IMR-90 (cell line): ENCODE measurements around the gene NAPSA. TPM values are rescaled to one million over a fixed set of nuclear protein-coding genes. Genes with fewer than 3 reads are reported as not detected.

Source experiments
- ATAC-seq: fragments of 200-7000 bp; cut with Tn5 transposase; 2 replicates; pipeline ENCODE4 v1.9.1; 2020; ENCODE audit warnings: low read depth, mild to moderate bottlenecking, moderate library complexity
- BruUV-seq: library from RNA; stranded (reverse); fragments of 400-500 nt; replicated peaks from 2 replicates; lab custom pipeline; 2021; lab: Mats Ljungman, UMichigan
- CTCF ChIA-PET: fragments of 300-600 bp; formaldehyde crosslinking; extraction: SDS; loops from one replicate; lab custom pipeline; 2021; ENCODE audit warnings: antibody characterized with exemption; lab: Yijun Ruan, JAX
- POLR2A ChIA-PET: fragments of 300-600 bp; sonication (Branson Sonifier 250); formaldehyde crosslinking; loops from one replicate; lab custom pipeline; 2022; ENCODE audit warnings: antibody characterized with exemption; ENCODE audit not compliant: unreplicated experiment; lab: Charles Lee
- DNase-seq: peaks from one replicate; pipeline ENCODE4 v3.0.0; 2013
- H2AFZ ChIP-seq: replicated peaks from 2 replicates; pipeline ENCODE3; 2013; ENCODE audit warnings: low read length, mild to moderate bottlenecking; ENCODE audit not compliant: poor library complexity
- H2AK5ac ChIP-seq: 2 replicates; pipeline ENCODE4 v1.6.1; 2013; ENCODE audit warnings: low read depth, low read length, inconsistent platforms
- H2AK9ac ChIP-seq: replicated peaks from 2 replicates; pipeline ENCODE3; 2013; ENCODE audit warnings: mild to moderate bottlenecking, low read depth, low read length, moderate library complexity; ENCODE audit not compliant: poor library complexity
- H2BK120ac ChIP-seq: 2 replicates; pipeline ENCODE4 v1.6.1; 2013; ENCODE audit warnings: low read depth, low read length, inconsistent platforms
- H2BK15ac ChIP-seq: 3 replicates; pipeline ENCODE4 v1.6.1; 2013; ENCODE audit warnings: low read depth, low read length, inconsistent platforms
- H2BK20ac ChIP-seq: 2 replicates; pipeline ENCODE4 v1.6.1; 2013; ENCODE audit warnings: low read depth, mild to moderate bottlenecking, inconsistent platforms, low read length, moderate library complexity
- H2BK5ac ChIP-seq: 2 replicates; pipeline ENCODE4 v1.6.1; 2013; ENCODE audit warnings: mild to moderate bottlenecking, low read depth, low read length, inconsistent platforms; ENCODE audit not compliant: poor library complexity, severe bottlenecking
- H3K14ac ChIP-seq: replicated peaks from 2 replicates; pipeline ENCODE4 v1.6.1; 2013; ENCODE audit warnings: low read depth, low read length, inconsistent platforms
- H3K18ac ChIP-seq: 2 replicates; pipeline ENCODE4 v1.6.1; 2013; ENCODE audit warnings: low read depth, low read length, control low read depth
- H3K23ac ChIP-seq: 2 replicates; pipeline ENCODE4 v1.6.1; 2013; ENCODE audit warnings: low read depth, low read length, inconsistent platforms
- H3K27ac ChIP-seq: 2 replicates; pipeline ENCODE4 v1.5.1; 2013; ENCODE audit warnings: mild to moderate bottlenecking, control low read depth, low read length; ENCODE audit not compliant: insufficient read depth
- H3K27me3 ChIP-seq: 2 replicates; pipeline ENCODE4 v1.6.1; 2013; ENCODE audit warnings: low read length; ENCODE audit not compliant: control insufficient read depth, insufficient read depth
- H3K36me3 ChIP-seq: 2 replicates; pipeline ENCODE4 v1.6.1; 2013; ENCODE audit warnings: low read length, mixed read lengths; ENCODE audit not compliant: control insufficient read depth, insufficient read depth
- H3K4ac ChIP-seq: 2 replicates; pipeline ENCODE4 v1.6.1; 2013; ENCODE audit warnings: low read depth, low read length, inconsistent platforms
- H3K4me1 ChIP-seq: 2 replicates; pipeline ENCODE4 v1.6.1; 2013; ENCODE audit warnings: low read length, mixed read lengths; ENCODE audit not compliant: control insufficient read depth, insufficient read depth
- H3K4me2 ChIP-seq: 2 replicates; pipeline ENCODE4 v1.6.1; 2013; ENCODE audit warnings: low read depth, mild to moderate bottlenecking, control low read depth, low read length, moderate library complexity
- H3K4me3 ChIP-seq: 2 replicates; pipeline ENCODE4 v1.5.1; 2013; ENCODE audit warnings: low read depth, mild to moderate bottlenecking, control low read depth, low read length, moderate library complexity; ENCODE audit not compliant: insufficient read depth
- H3K56ac ChIP-seq: 2 replicates; pipeline ENCODE4 v1.6.1; 2013; ENCODE audit warnings: low read length, inconsistent platforms; ENCODE audit not compliant: insufficient read depth; ENCODE audit errors: extremely low read depth
- H3K79me1 ChIP-seq, 2 experiments: 2 replicates each; pipeline ENCODE4 v1.6.1; 2013; ENCODE audit warnings: low read length in 2 of 2, inconsistent platforms in 1 of 2, low read depth in 1 of 2
- H3K9ac ChIP-seq: 2 replicates; pipeline ENCODE4 v1.6.1; 2013; ENCODE audit warnings: low read depth, low read length, control low read depth
- H3K9me1 ChIP-seq: 2 replicates; pipeline ENCODE4 v1.6.1; 2013; ENCODE audit warnings: low read length, inconsistent platforms; ENCODE audit not compliant: insufficient read depth
- H3K9me3 ChIP-seq: 2 replicates; pipeline ENCODE4 v1.6.1; 2013; ENCODE audit warnings: low read length; ENCODE audit not compliant: control insufficient read depth, insufficient read depth
- H4K20me1 ChIP-seq: 2 replicates; pipeline ENCODE4 v1.6.1; 2013; ENCODE audit warnings: low read length, inconsistent platforms; ENCODE audit not compliant: insufficient read depth
- H4K5ac ChIP-seq: 2 replicates; pipeline ENCODE4 v1.6.1; 2013; ENCODE audit warnings: mild to moderate bottlenecking, low read depth, low read length, control low read depth
- H4K8ac ChIP-seq, 2 experiments: 2 replicates each; pipeline ENCODE4 v1.6.1; 2013; ENCODE audit warnings: low read depth in 2 of 2, low read length in 2 of 2, control low read depth in 1 of 2, inconsistent platforms in 1 of 2
- H4K91ac ChIP-seq: 2 replicates; pipeline ENCODE4 v1.6.1; 2013; ENCODE audit warnings: low read depth, low read length, inconsistent platforms; ENCODE audit not compliant: insufficient read depth
- BHLHE40 ChIP-seq: fragments of 150-350 bp; IDR thresholded peaks from 2 replicates; pipeline ENCODE4 v1.6.1; 2016; ENCODE audit warnings: mild to moderate bottlenecking, low read depth, low read length
- CEBPB ChIP-seq: IDR thresholded peaks from 2 replicates; pipeline ENCODE4 v1.6.1; 2012; ENCODE audit warnings: low read depth, low read length, improper control_type of control experiment
- CHD1 ChIP-seq: IDR thresholded peaks from 2 replicates; pipeline ENCODE4 v1.6.1; 2012; ENCODE audit warnings: low read depth, low read length, improper control_type of control experiment
- CTCF ChIP-seq: conservative IDR thresholded peaks from 2 replicates; pipeline ENCODE4 v1.5.1; 2012; ENCODE audit warnings: mild to moderate bottlenecking, low read depth, low read length, improper control_type of control experiment
- ELK1 ChIP-seq: fragments of 150-350 bp; IDR thresholded peaks from 2 replicates; pipeline ENCODE4 v1.6.1; 2016; ENCODE audit warnings: low read depth, mild to moderate bottlenecking, low read length, moderate library complexity, borderline replicate concordance
- FOS ChIP-seq: fragments of 150-350 bp; IDR thresholded peaks from 2 replicates; pipeline ENCODE4 v1.6.1; 2016; ENCODE audit warnings: low read depth, low read length
- MAFK ChIP-seq: IDR thresholded peaks from 2 replicates; pipeline ENCODE4 v1.6.1; 2012; ENCODE audit warnings: low read depth, low read length, improper control_type of control experiment
- MAZ ChIP-seq: IDR thresholded peaks from 2 replicates; pipeline ENCODE4 v1.6.1; 2012; ENCODE audit warnings: low read depth, mild to moderate bottlenecking, low read length, improper control_type of control experiment, moderate library complexity, borderline replicate concordance
- MXI1 ChIP-seq: IDR thresholded peaks from 2 replicates; pipeline ENCODE4 v1.6.1; 2012; ENCODE audit warnings: low read depth, mild to moderate bottlenecking, low read length, moderate library complexity, borderline replicate concordance
- NFE2L2 ChIP-seq: fragments of 150-350 bp; IDR thresholded peaks from 2 replicates; pipeline ENCODE4 v1.6.1; 2016; ENCODE audit warnings: low read depth, mild to moderate bottlenecking, low read length
- POLR2A ChIP-seq: IDR thresholded peaks from 2 replicates; pipeline ENCODE4 v1.6.1; 2012; ENCODE audit warnings: mild to moderate bottlenecking, low read depth, low read length
- RAD21 ChIP-seq: IDR thresholded peaks from 2 replicates; pipeline ENCODE4 v1.6.1; 2012; ENCODE audit warnings: low read length, improper control_type of control experiment
- RCOR1 ChIP-seq: IDR thresholded peaks from 2 replicates; pipeline ENCODE4 v1.6.1; 2012; ENCODE audit warnings: mild to moderate bottlenecking, low read length, improper control_type of control experiment; ENCODE audit not compliant: insufficient replicate concordance
- RFX5 ChIP-seq: IDR thresholded peaks from 2 replicates; pipeline ENCODE4 v1.8.0; 2012; ENCODE audit warnings: low read depth, mild to moderate bottlenecking, low read length, moderate library complexity
- SMC3 ChIP-seq: fragments of 150-350 bp; IDR thresholded peaks from 2 replicates; pipeline ENCODE4 v1.6.1; 2016; ENCODE audit warnings: low read depth, mild to moderate bottlenecking, antibody characterized with exemption, low read length, moderate library complexity
- WGBS, 2 experiments: methylation state at CpG; one replicate each; pipeline versions ENCODE4 v1.1.5 to v1.1.7; 2013; ENCODE audit warnings: missing lambda C conversion rate in 2 of 2; ENCODE audit not compliant: insufficient read length in 1 of 2; ENCODE audit errors: extremely low coverage in 2 of 2; 5-methylcytosine and 5-hydroxymethylcytosine counted together
- dilution Hi-C: fragments of 300-500 bp; cut with HindIII; formaldehyde crosslinking; loops from one replicate; pipeline ENCODE4 v1.14.3; 2018; ENCODE audit warnings: low sequenced_read_pairs; ENCODE audit not compliant: unreplicated experiment
- in situ Hi-C: fragments of 300-500 bp; cut with MboI; formaldehyde crosslinking; loops from 3 replicates; pipeline ENCODE4 v1.14.3; 2019; ENCODE audit warnings: low sequenced_read_pairs, inconsistent platforms, mixed read lengths
- intact Hi-C: fragments of 100-400 bp; cut with micrococcal nuclease; formaldehyde crosslinking; loops from 2 replicates; pipeline ENCODE4 v1.10.0; 2022
- polyA plus RNA-seq, 3 experiments: library from polyadenylated mRNA; depleted of rRNA; stranded (reverse); fragments of >200 nt; gene quantifications; 2 replicates each; pipeline ENCODE4 v1.2.3, GENCODE V29; 2012; ENCODE audit warnings: low replicate concordance in 1 of 3
- total RNA-seq: library from RNA; depleted of rRNA; stranded (reverse); fragments of >200 nt; gene quantifications from 2 replicates; pipeline ENCODE4 v1.2.3, GENCODE V29; 2012
- TF ChIP-seq, protein P1 (sequence below): fragments of 150-350 bp; IDR thresholded peaks from 2 replicates; pipeline ENCODE4 v1.6.1; 2017; ENCODE audit warnings: mild to moderate bottlenecking, antibody characterized with exemption, low read length, low read depth

The NAPSA gene
- total and polyA plus RNA-seq, 2 of the 4 experiments (the other 2 are of a cell fraction): 0.39 TPM; not detected in 1

DNA sequence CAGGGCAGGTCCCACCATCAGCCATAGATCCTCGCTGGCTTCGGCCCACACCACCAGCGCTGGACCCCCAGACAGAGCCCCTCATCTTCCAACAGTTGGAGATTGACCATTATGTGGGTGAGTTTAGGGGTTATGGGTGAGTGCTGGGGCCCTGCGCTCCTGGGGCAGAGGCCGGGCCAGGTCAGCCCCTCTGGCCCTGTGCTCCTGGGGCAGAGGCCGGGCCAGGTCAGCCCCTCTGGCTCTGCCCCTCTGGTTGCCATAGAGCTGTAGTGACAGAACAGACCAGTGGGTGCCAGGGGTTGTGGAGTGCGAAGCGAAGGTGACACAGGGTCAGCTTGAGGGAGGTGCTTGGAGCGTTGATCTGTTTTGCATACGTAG is 33.9 kb upstream of the NAPSA start:
- no peaks in the 10 kb centered on the region for H3K27me3 ChIP-seq
- peaks cover 10% of the 10 kb centered on the region for H3K36me3 ChIP-seq
- WGBS, 2 experiments: no CpG with 5 or more reads among the region's 10 CpGs
- H3K18ac ChIP-seq: no peak overlapping the region
- no peak overlapping the region for H3K4me3 ChIP-seq
- H4K5ac ChIP-seq: no peak overlapping the region
- no peak overlapping the region for H2BK20ac ChIP-seq
- ChIA-PET CTCF (no interaction called here), POLR2A (no interaction called here)
- H2BK120ac ChIP-seq: no peak overlapping the region
- no peak overlapping the region for H3K9ac ChIP-seq
- H2AK5ac ChIP-seq: no peak overlapping the region
- H3K14ac ChIP-seq: no peak overlapping the region
- H3K79me1 ChIP-seq: peaks cover 0 to 7% of the 10 kb centered on the region in 2 experiments; a peak in 2 of 4 replicates
- H3K4me1 ChIP-seq: no peaks in the 10 kb centered on the region
- no peak overlapping the region for H3K4me2 ChIP-seq
- DNase-seq (no peak), ATAC-seq (no peak)
- no peak overlapping the region for H4K91ac ChIP-seq
- no peak overlapping the region for H2AK9ac ChIP-seq
- H3K23ac ChIP-seq: no peak overlapping the region
- H3K9me1 ChIP-seq: no peaks in the 10 kb centered on the region
- dilution Hi-C loops (no loop called here), in situ Hi-C loops (no loop called here), intact Hi-C loops (no loop called here)
- no peak overlapping the region for H3K27ac ChIP-seq
- TF ChIP-seq MAZ (no peak), MAFK (no peak), POLR2A (no peak), CEBPB (no peak), CHD1 (no peak), CTCF (no peak), MXI1 (no peak), SMC3 (no peak), RFX5 (no peak), BHLHE40 (no peak), FOS (no peak), RAD21 (no peak), RCOR1 (no peak), NFE2L2 (no peak), ELK1 (no peak)
- TF ChIP-seq, protein P1, sequence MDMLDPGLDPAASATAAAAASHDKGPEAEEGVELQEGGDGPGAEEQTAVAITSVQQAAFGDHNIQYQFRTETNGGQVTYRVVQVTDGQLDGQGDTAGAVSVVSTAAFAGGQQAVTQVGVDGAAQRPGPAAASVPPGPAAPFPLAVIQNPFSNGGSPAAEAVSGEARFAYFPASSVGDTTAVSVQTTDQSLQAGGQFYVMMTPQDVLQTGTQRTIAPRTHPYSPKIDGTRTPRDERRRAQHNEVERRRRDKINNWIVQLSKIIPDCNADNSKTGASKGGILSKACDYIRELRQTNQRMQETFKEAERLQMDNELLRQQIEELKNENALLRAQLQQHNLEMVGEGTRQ: no peak
- no peak overlapping the region for H3K56ac ChIP-seq
- H3K9me3 ChIP-seq: no peaks in the 10 kb centered on the region
- peaks cover 3% of the 10 kb centered on the region; the same call in 1 of the 2 replicates for H4K20me1 ChIP-seq
- BruUV-seq: no TSS peak
- H2AFZ ChIP-seq: no peak overlapping the region
- H2BK5ac ChIP-seq: no peak overlapping the region
- H2BK15ac ChIP-seq: no peak overlapping the region
- H3K4ac ChIP-seq: no peak overlapping the region
- H4K8ac ChIP-seq: no peak overlapping the region
